SU-DHL-6 (cell line): ENCODE data around the gene ARHGAP8.

Experiments used
- CTCF ChIP-seq: fragments of 200-600 bp; sonication (generic); IDR thresholded peaks from one replicate; pipeline ENCODE4 v1.5.1; 2017; ENCODE audit warnings: antibody characterized with exemption, mild to moderate bottlenecking, low read length, moderate library complexity; ENCODE audit not compliant: insufficient read depth, poor library complexity, severe bottlenecking
- EZH2phosphoT487 ChIP-seq: fragments of 200-600 bp; sonication (generic), shearing (Covaris generic); conservative IDR thresholded peaks from 2 replicates; pipeline ENCODE4 v1.6.1; 2018; ENCODE audit warnings: mild to moderate bottlenecking, antibody characterized with exemption, low read length, moderate library complexity, mixed read lengths

GRCh38 chr22:44880610-44881290, 128.4 kb downstream of the ARHGAP8 start:
- no peak for TF ChIP-seq CTCF
- no peak for TF ChIP-seq EZH2phosphoT487
